ENCODE data around the gene SLC2A14. TPM values are rescaled to one million over a fixed set of nuclear protein-coding genes. Genes with fewer than 3 reads are reported as not detected.

SLC2A14 gene
- polyA plus RNA-seq, 1 experiment = 0.17 TPM

GRCh38 chr12:7879246-7879645 lies 6.5 kb upstream of the SLC2A14 start:
- Histone ChIP-seq H3K4me3 (ENCODE audit: low read depth, low read length) (no peak overlapping the region), H3K27me3 (ENCODE audit: control insufficient read depth, insufficient read depth, low read length) (no peaks in the 10 kb centered on the region), H3K27ac (ENCODE audit: low read depth, low read length) (no peak overlapping the region), H3K9me3 (ENCODE audit: control insufficient read depth, insufficient read depth, low read length) (no peaks in the 10 kb centered on the region; the same call in 1 of the 2 replicates)
- CTCF ChIA-PET = interaction anchor here (0.6 kb wide), 1 partner anchor 172 kb away, joined by 3 read pairs; no protein-coding TSS in a partner anchor
- no peak for DNase-seq (ENCODE audit: low read depth, low spot score)
- POLR2A ChIA-PET = interaction anchor here (0.6 kb wide), 1 partner anchor 39 kb away, joined by 3 read pairs; no protein-coding TSS in a partner anchor
- no peak for TF ChIP-seq CTCF (IDR thresholded peaks at IDR 0.05; ENCODE audit: low read depth, low read length)

GRCh38 chr12:7877420-7877819 lies 4.7 kb upstream of the SLC2A14 start:
- no peaks in the 10 kb centered on the region; the same call in 1 of the 2 replicates for H3K9me3 ChIP-seq (ENCODE audit: control insufficient read depth, insufficient read depth, low read length)
- ChIA-PET POLR2A (interaction anchor here (0.5 to 0.7 kb wide), 2 partner anchors 13 to 131 kb away, joined by 3 to 4 read pairs; no protein-coding TSS in a partner anchor), CTCF (interaction anchor here (0.7 kb wide), 2 partner anchors 8 to 19 kb away, joined by 3 read pairs; no protein-coding TSS in a partner anchor)
- TF ChIP-seq CTCF (IDR thresholded peaks at IDR 0.05; ENCODE audit: low read depth, low read length) = no peak
- no peak overlapping the region for H3K27ac ChIP-seq (ENCODE audit: low read depth, low read length)
- H3K4me3 ChIP-seq (ENCODE audit: low read depth, low read length) = no peak overlapping the region
- DNase-seq (ENCODE audit: low read depth, low spot score) = no peak
- peaks cover 4% of the 10 kb centered on the region for H3K27me3 ChIP-seq (ENCODE audit: control insufficient read depth, insufficient read depth, low read length)

- Histone ChIP-seq H3K9me3 (ENCODE audit: control insufficient read depth, insufficient read depth, low read length) (no peaks in the 10 kb centered on the region; the same call in 1 of the 2 replicates), H3K27ac (ENCODE audit: low read depth, low read length) (no peak overlapping the region), H3K4me3 (ENCODE audit: low read depth, low read length) (no peak overlapping the region), H3K27me3 (ENCODE audit: control insufficient read depth, insufficient read depth, low read length) (peaks cover 7% of the 10 kb centered on the region)
- no peak for TF ChIP-seq CTCF (IDR thresholded peaks at IDR 0.05; ENCODE audit: low read depth, low read length)
- DNase-seq (ENCODE audit: low read depth, low spot score) = no peak
- ChIA-PET POLR2A (no interaction called here), CTCF (interaction anchor here (0.5 kb wide), 1 partner anchor 46 kb away, joined by 3 read pairs; no protein-coding TSS in a partner anchor)
Observed at GRCh38 chr12:7870335-7870734, 2.4 kb downstream of the SLC2A14 start.

GRCh38 chr12:7869137-7869536 lies 3.6 kb downstream of the SLC2A14 start:
- H3K4me3 ChIP-seq (ENCODE audit: low read depth, low read length) = no peak overlapping the region
- peaks cover 7% of the 10 kb centered on the region for H3K27me3 ChIP-seq (ENCODE audit: control insufficient read depth, insufficient read depth, low read length)
- CTCF ChIA-PET = no interaction called here
- POLR2A ChIA-PET = no interaction called here
- TF ChIP-seq CTCF (IDR thresholded peaks at IDR 0.05; ENCODE audit: low read depth, low read length) = no peak
- DNase-seq (ENCODE audit: low read depth, low spot score) = no peak
- no peaks in the 10 kb centered on the region; the same call in 1 of the 2 replicates for H3K9me3 ChIP-seq (ENCODE audit: control insufficient read depth, insufficient read depth, low read length)
- no peak overlapping the region for H3K27ac ChIP-seq (ENCODE audit: low read depth, low read length)

GRCh38 chr12:7868391-7868790 lies 4.3 kb downstream of the SLC2A14 start:
- DNase-seq (ENCODE audit: low read depth, low spot score) = no peak
- no peak overlapping the region for H3K4me3 ChIP-seq (ENCODE audit: low read depth, low read length)
- no peaks in the 10 kb centered on the region; the same call in 1 of the 2 replicates for H3K9me3 ChIP-seq (ENCODE audit: control insufficient read depth, insufficient read depth, low read length)
- POLR2A ChIA-PET = interaction anchor here (0.6 kb wide), 2 partner anchors 24 to 85 kb away, joined by 3 to 4 read pairs; no protein-coding TSS in a partner anchor
- peaks cover 7% of the 10 kb centered on the region for H3K27me3 ChIP-seq (ENCODE audit: control insufficient read depth, insufficient read depth, low read length)
- no peak for TF ChIP-seq CTCF (IDR thresholded peaks at IDR 0.05; ENCODE audit: low read depth, low read length)
- no peak overlapping the region for H3K27ac ChIP-seq (ENCODE audit: low read depth, low read length)
- CTCF ChIA-PET = no interaction called here

Data from AG04450 (cell line).